IMR-90 (cell line): ENCODE data around the gene MMS19.

ENCODE experiments used
- BHLHE40 ChIP-seq: fragments of 150-350 bp; IDR thresholded peaks from 2 replicates; pipeline ENCODE4 v1.6.1; 2016; ENCODE audit warnings: mild to moderate bottlenecking, low read depth, low read length
- CEBPB ChIP-seq: IDR thresholded peaks from 2 replicates; pipeline ENCODE4 v1.6.1; 2012; ENCODE audit warnings: low read depth, low read length, improper control_type of control experiment
- CHD1 ChIP-seq: IDR thresholded peaks from 2 replicates; pipeline ENCODE4 v1.6.1; 2012; ENCODE audit warnings: low read depth, low read length, improper control_type of control experiment
- CTCF ChIP-seq: conservative IDR thresholded peaks from 2 replicates; pipeline ENCODE4 v1.5.1; 2012; ENCODE audit warnings: mild to moderate bottlenecking, low read depth, low read length, improper control_type of control experiment
- ELK1 ChIP-seq: fragments of 150-350 bp; IDR thresholded peaks from 2 replicates; pipeline ENCODE4 v1.6.1; 2016; ENCODE audit warnings: low read depth, mild to moderate bottlenecking, low read length, moderate library complexity, borderline replicate concordance
- FOS ChIP-seq: fragments of 150-350 bp; IDR thresholded peaks from 2 replicates; pipeline ENCODE4 v1.6.1; 2016; ENCODE audit warnings: low read depth, low read length
- MAFK ChIP-seq: IDR thresholded peaks from 2 replicates; pipeline ENCODE4 v1.6.1; 2012; ENCODE audit warnings: low read depth, low read length, improper control_type of control experiment
- MAZ ChIP-seq: IDR thresholded peaks from 2 replicates; pipeline ENCODE4 v1.6.1; 2012; ENCODE audit warnings: low read depth, mild to moderate bottlenecking, low read length, improper control_type of control experiment, moderate library complexity, borderline replicate concordance
- MXI1 ChIP-seq: IDR thresholded peaks from 2 replicates; pipeline ENCODE4 v1.6.1; 2012; ENCODE audit warnings: low read depth, mild to moderate bottlenecking, low read length, moderate library complexity, borderline replicate concordance
- POLR2A ChIP-seq: IDR thresholded peaks from 2 replicates; pipeline ENCODE4 v1.6.1; 2012; ENCODE audit warnings: mild to moderate bottlenecking, low read depth, low read length
- RAD21 ChIP-seq: IDR thresholded peaks from 2 replicates; pipeline ENCODE4 v1.6.1; 2012; ENCODE audit warnings: low read length, improper control_type of control experiment
- RFX5 ChIP-seq: IDR thresholded peaks from 2 replicates; pipeline ENCODE4 v1.8.0; 2012; ENCODE audit warnings: low read depth, mild to moderate bottlenecking, low read length, moderate library complexity
- SMC3 ChIP-seq: fragments of 150-350 bp; IDR thresholded peaks from 2 replicates; pipeline ENCODE4 v1.6.1; 2016; ENCODE audit warnings: low read depth, mild to moderate bottlenecking, antibody characterized with exemption, low read length, moderate library complexity
- USF2 ChIP-seq: fragments of 150-350 bp; IDR thresholded peaks from 2 replicates; pipeline ENCODE4 v1.6.1; 2017; ENCODE audit warnings: mild to moderate bottlenecking, antibody characterized with exemption, low read length, low read depth

DNA sequence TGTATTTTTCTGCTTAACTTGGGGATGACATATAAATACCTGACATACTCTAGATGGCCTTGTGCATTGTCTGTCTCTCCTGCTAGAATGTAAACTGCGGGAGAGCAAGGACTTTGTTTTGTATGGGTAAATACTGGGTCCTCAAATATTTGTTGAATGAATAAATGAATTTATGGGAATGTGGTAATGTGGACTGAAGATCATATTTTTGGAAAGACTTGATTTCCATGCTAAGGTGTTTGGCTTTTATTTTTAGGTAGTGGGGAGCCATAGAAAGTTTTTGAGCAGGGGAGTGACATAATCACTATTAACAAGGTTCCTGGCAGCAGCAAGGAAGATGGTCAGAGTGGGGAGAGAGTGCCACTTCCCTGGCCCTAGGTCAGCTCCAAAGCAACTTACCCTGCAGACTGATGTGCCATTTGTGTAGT is 27.5 kb upstream of the MMS19 start:
- TF ChIP-seq CTCF (no peak), RAD21 (no peak), POLR2A (no peak), ELK1 (no peak), USF2 (no peak), CEBPB (no peak), MAZ (no peak), RFX5 (no peak), FOS (no peak), CHD1 (no peak), BHLHE40 (no peak), MAFK (no peak), MXI1 (no peak), SMC3 (no peak)
